Measurements from ENCODE around the gene OAF.
"Not testable (repeated sequence)": the region's sequence is repeated elsewhere in the genome, so short reads cannot be mapped to it uniquely, and the experiment has no call there.

OAF gene

DNA sequence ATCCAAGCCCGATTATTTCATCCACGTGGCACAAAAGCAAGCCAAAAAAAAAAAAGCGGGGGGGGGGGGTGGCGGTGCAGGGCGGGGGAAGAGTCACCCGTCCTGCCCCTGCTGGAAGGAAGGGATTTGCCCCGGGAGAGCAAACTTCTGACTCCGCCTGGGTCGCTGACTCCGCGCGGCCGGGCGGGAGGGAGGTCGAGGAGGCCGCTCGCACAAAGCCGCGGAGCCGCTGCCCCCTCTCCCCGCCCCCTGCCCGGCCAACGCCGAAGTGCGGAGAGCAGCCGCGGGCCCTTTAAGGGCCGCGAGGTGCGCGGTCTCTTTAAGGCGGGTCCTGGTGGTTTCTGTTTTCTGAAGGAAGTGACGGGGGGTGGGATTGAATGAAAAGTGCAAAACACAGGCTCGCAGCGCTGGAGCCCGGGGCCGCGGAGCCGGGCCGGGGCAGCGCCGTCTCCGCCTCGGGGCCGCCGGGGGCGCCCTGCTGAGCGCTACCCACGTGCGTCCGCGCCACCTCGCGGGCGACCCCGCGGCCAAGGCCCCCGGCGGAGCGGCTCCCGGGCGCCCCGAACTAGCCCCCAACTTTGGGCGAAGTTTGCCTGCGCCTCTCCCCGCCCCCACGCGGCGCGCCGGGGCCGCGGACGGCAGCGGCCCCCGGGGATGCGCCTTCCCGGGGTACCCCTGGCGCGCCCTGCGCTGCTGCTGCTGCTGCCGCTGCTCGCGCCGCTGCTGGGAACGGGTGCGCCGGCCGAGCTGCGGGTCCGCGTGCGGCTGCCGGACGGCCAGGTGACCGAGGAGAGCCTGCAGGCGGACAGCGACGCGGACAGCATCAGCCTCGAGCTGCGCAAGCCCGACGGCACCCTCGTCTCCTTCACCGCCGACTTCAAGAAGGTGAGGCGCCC lies at the start of gene OAF:
Gene OAF, plus strand, starts transcription at position 407 of the 896 bp plus-strand sequence. Its CDS starts 248 bp downstream, at position 655.
- DNase-seq: peak; percentile 31

DNA sequence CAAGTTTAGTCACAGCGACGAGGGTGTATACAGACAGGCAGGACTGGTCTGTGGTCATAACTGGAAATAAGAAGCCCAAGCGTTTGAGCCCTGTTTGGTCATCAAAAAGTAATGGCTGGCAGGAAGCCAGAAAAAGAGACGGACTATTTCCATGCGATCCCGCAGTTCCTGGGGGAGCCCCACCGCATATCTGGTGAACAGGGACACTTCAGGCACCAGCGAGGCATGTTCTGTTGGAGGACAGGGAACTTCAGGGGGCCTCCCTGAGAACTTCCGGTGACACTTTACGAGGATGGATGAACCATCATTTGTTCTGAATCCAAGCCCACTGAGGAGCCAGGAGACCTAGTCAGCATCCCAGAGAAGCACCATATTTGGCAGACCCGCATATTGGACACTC lies 43.2 kb upstream of the OAF start:
- DNase-seq: no peak

DNA sequence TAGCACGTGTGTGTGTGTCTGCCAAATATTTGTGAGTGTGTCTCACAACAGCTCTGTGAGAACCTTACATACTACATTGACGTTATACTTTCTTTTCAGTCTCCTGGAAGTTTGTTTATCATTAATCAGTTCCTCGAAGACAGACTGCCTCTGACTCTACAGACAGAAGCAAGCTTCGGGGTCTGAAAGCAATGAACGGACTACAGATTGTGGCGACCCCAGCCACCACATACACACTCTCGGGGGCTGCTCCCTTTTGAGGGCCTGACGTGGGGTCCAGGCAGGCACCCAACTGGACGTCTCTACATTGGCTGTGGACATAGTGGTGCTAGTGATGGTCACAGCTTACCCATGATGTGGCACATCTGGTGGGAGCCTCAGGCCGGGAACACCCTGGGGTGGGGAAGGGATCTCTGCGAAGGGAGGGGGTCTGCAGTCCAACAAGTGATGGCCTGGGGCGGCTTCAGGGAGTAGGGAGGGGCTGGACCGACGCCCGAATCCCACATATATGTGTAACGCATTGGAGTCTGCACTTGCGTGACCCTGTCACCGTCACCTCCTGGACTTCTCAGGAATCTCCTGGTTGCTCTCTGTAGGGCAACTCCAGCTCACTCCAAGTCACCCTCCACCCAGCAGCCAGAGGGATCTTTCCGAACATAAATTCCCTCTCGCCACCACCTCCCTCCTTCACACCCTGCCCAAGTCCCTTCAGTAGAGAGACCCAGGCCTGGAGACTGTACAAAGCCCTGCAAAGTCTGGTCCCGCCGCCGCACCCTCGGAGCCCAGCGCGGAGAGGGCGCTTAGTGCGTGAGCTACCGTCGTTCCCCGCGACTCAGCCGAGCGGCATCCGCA lies 42.5 kb upstream of the OAF start:
- DNase-seq: no peak

DNA sequence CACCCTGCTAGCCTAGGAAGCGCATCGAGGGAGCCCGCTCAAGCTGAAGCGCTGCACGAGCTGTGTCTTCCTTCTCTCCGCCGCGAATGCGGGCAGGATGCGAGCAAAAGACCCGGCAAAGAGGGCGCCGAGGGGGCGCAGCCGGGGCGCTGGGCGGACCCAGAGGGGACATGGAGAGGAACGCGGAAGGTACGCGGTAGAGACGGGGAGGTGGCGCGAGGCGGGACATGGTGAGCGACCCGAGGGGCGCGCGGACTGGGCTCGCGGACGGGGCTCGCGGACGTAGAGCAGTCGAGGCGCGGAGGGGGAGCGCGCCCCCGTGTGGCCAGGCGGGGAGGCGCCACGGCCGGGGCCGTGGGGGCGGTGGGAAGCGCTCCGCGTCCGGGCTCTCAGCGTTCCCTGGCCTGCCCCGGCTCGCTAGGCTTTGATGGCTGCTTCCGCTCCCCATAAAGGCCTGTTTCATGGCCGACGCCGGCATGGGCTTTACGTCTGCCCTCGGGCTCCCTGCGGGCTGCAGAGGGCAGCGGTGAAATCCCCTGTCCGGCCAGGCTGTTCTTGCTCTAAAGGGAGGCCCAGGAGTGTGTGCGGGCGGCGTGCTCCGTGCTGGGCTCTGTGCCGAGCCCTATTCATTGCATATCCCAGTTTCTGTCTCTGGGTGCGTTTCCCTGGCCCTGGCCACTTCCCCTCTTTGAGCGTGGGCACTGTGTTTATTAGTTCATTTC lies 41.7 kb upstream of the OAF start:
- peak; percentile 21 for DNase-seq

DNA sequence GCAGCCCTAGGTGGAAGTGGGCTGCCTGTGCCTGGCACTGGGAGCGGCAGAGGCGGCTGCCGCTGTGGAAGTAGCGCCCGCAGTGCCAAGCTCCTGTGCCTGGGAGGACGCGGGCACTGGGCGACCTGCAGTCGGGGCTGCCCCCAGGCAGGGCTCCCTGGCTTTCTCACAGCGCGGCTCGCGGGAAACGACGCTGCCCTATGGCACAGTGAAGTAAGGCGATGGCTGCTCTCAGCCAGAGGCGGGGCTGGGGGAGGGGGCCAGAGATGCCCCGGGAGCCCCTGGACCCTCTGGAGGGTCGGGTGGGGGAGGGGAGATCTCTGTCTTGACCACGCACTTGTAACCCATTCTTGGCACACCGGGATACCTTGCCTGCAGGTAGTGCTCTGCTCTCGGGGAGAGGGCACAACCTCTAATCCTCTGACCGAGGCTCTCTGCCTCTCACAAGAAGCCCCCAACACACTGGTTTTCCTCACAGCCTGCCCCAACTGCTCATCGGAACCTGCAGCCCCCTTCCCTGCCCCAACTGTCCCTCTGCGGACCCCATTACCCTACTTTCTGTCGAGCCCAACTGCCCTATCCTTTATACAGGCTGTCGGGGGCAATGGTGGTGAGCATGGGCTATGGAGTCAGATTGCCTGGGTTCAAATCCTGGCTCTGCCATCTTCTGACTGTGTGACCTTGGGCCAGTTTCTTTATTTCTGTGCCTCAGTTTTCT lies 40.7 kb upstream of the OAF start:
- DNase-seq: peak; percentile 5

DNA sequence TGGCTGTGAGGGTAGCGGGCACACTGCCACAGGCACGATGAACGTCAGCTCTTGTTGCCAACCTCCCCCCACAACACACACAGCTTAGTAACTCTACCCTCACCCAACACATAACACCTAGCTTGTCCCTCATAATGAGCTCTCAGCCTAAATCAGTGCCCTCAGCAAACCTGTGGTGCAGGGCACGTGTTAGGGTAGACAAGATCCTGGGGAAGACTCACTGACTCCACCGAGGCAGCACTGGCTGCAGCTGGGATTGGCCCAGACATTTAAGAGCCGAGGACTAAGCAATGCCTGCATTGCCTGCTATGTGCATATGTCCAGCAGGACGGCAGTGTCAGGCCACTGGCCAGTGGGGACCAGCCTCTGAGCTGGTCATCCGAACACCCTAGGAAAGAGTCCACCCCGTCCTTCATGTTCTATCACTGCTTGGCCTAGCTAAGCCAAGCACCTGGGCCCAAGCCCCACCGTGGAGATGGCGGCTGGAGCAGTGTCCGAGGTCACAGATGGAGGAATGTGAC lies 40.0 kb upstream of the OAF start:
- DNase-seq: peak; percentile 2

DNA sequence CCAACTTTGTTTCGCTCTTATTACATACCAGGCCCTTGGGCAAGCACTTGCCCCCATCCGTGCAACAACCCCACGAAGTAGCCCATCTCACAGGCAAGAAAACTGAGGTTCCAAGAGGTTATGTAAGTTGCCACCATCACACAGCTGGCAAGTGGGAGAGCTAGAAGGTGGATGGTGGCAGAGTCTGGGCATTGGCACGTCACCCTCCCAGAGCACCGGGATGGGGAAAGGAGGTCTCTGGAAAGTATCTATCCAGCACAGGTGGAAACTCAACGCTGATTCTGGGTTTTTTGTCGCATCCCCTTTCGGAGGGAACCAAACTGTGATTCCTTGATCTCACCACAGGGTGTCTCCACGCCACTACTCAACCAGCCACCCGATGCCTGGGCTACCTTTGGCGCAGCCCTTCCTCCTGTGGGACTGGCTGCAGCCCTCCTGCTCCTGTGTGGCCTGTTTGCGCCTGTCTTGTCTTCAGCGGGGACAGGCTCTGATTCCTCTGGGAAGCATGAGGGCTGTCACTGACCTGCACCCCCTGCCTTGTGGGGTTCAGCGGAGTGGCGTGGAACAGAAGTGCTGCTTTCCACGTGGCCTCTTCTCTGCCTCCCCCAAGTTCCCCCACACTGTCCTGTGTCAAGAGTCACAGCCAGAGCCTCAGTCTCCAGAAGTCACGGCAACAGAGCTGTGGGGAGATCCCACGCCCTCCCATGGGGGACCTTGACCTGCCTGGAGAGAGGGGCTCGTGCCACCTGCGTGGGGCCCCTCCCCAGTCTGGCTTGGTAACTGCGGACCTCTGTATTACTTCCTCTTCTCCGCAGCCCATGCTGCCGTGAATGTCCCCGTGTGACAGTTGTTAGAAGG lies 38.5 kb upstream of the OAF start:
- no peak for DNase-seq

DNA sequence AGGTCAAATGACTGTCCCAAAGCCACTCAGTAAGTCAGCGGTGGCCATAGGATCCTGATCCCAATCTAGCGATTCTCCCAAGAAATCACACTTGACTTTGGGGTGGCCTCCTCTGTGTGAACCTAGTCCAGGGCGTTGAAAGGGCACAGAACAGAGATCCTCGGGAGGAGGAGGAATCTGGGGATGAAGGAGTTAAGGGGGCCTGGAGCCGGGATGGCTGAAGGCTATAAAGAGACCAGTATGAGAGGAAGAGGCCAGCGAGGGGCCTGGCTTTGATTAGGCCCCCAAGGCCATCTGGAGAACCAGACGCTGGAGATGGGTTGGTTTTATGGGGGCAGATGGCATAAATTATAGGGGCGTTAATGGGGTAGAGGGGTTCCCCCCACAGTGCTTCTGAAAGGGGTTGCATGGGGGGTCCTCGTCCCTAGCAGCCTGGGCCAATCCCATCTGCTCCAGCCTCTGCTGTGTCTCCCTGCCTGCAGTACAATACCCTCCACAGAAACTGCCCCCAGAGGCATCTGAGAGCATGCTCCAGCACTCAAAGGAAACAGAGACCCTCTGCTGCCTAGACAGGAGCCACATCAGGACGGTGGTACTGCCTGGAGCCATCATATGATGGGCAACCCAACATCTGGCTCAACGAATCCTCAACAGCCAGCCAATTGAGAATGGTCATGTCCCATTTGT lies 37.7 kb upstream of the OAF start:
- peak; percentile 3 for DNase-seq

DNA sequence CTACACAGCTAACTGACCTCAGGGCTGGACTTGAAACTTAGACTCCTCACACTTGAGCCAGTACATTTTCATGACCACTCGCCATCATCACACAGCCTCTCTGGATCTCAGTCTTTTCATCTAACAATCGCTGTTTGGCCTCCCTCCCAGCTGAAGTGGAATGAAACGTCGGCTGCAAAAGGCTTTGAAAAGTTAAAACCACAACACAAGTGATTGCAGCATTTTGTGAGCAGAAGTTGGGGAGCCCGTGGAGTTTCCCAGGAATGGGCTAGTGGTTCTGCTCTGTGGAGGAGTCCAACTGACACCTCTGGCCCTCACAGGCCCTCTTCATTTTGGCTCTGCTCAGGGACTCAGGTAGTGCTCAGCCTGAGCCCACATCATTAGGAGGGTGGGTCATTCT lies 37.0 kb upstream of the OAF start:
- DNase-seq: no peak

DNA sequence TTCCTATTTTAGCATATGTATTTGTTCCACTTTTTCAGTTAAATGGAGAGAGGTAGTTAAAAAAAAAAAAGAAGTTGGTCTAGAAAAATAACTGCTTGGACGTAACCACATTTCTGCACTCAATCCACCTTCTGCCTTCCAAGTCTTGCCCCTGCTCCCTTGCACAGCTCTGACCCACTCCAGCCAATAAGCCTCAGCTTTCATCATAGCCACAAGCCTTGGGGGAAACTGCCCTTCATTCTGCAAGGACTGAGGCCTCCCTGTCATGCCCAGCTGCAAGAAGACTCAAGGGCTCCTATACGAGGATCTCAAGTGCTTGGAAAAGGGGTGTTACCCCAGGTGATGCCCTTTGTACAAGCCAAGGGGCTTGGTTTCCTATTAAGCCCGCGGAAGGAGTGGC lies 36.0 kb upstream of the OAF start:
- DNase-seq: no peak

DNA sequence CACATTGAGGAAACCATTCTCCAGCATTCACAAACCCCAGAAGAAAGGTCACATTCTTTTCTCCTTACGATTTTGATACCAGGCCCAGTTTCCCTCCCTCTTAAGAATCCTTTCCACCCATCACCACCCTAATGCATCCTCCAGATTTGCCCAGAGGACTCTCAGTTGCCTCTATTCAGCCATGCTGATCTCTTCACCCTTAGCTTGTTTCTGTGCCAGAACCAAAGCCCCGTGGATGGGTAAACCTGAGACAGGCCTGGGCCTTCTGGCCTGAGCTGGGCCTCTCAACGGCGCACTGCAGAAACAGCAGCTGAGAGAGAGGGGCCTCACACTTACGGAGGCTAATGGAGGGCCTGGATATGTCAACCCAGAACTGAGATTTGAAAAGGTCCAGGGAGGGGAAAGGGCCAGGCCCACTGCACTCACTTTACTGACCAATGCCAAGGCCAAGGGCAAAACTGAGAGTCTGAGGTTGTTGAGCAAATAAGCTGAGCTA lies 32.2 kb upstream of the OAF start:
- peak; percentile 3 for DNase-seq

DNA sequence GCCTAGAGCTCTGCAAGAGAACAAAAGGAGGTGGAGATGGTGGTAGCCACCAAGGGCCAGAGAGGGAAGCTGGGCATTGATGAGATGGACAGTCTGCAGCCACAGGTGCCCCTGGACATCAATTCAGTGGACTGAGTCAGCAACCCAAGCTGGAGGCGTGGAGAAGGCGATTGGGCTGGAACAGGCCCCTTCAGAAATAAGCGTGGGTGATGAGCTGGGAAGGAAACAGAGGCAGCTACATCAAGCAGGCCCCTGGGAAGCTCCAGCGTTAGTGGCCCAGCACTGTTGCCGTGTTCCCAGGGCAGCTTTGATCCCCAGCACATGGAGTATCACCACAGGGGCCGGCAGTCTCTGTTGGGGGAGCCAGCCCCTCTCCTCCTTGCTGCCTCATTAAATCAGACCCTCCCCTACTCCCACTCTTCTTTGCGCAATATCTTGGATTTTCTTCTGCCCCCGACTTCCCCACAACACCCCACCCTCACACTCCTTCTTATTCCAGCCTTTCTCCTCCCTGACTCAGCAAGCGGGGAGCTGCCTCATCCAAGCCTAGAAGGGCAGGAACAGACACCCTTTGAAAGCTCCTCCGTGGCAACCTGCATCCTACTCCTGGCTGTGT lies 31.7 kb upstream of the OAF start:
- DNase-seq: no peak

DNA sequence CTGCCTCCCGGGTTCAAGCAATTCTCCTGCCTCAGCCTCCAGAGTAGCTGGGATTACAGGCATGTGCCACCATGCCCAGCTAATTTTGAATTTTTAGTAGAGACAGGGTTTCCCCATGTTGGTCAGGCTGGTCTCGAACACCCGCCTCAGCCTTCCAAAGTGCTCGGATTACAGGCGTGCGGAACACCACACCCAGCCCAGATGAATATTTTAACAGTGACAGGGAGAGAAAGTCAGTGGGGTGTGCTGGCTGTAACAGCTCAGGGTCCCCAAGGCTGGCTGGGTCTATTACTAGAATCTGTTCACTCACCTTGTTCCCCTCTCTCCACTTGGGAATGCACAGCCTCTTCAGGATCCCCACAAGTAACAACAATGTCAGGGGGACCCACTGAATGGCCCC lies 30.8 kb upstream of the OAF start:
- DNase-seq: not testable (repeated sequence)

DNA sequence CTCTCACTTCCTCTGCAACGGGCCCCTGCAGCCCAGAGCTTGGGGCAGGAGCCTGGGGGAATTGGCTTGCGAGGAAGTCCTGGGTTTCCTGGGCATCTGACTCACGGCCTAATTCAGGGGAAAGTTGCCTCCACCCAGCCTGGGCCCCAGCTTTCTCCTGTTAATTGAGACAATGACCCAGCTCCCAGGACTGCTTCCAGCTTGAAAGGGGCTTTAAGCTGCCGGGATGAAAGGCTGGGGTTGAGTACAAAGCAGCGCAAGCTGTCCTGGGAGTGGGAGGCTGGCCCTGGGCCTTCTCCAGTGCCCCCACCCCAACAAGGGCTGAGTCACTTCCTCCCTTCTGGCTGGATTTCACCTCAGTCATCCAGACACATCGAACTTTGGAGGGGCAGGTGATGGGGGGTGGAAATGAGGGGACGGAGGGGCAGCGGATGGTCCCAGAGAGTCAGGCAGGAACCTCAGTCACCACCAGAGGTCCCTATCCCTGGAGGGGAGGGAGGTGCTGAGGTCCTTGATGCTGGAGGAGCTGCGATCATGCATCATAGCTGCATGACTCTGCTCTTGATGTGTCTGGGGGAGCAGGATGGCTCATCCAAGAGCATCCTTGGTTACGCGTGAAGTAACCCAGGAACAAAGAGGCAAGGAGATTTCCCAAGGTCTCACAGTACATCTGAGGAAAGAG lies 30.1 kb upstream of the OAF start:
- DNase-seq: peak; percentile 3

DNA sequence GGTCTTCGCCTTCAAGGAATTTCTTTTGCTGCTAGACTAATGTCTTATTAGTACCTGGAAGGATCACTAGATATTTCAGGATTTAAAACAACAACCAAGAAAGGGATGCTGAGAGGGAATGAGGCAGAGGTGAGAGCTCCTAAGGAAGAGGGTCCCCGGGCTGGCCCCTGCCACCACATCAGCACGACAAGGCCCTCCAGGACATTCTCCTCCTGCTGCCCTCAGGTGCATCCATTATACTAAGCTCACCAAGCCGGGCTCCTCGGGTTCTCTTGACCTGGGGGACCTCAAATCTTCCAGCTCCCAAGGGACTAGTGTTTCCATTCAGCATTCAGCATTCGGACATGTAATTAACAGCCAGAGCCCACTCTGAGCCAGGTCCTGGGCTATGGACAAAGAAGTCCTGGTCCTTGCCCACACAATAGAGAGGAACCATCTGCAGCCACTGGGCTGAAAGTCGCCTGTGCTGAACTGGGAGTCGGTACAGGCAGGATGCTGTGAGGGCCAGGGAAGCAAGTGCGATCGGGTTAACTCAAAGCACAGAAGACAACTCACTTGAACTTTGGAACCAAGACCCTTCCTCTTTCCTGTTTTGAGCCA lies 29.4 kb upstream of the OAF start:
- DNase-seq: no peak

DNA sequence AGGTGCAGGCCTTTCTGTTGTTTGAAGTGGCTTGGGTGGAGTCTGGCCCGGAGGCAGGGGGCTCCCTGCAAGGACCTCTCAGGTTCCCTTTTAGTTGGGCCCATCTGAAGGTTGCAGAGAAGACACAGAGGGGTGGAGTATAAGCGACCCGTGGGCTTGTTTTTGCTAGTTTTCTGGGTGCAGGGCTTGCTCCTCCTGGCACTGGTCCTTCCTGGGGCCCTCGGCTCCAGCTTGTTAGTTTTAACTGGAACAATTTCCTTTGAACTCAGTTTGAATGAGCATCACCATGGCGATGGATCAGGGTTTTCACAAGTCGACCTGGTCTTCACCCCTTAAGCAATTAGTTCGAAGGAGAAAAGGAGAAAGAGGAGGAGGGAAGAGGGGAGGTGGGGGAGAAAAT lies 28.5 kb upstream of the OAF start:
- DNase-seq: no peak

DNA sequence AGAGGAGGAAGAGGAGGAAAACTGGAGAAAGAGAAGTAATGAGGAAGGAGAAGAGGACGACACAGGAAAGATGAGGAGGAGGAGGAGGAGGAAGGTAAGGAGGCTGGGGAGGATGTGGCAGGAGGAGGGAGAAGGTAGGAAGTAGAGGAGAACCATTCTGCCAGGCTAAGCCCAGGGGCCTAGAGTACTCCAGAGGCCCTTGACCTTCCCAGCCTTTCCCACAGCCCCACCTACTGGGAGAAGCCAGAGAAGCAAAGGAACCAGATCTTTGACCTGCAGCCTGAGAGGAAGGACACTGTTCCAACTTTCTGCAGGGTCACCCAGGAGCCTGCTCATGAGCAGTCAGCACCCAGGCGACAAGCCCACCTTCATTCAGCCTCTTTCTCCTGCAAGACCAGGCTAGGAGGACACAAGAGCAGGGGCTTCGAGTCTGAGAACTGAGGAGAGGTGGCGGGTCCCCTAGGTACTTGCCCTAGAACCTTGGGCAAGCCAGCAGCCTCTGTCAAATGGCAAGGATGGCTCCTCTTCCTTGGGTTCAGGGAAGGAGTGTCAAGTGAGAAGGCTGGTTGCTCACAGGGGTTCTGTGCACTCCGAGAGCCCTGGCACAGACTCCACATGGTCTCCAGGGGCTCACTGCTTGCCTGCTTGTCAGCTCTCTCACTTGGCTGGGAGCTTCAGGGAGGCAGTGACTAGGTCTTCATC lies 27.9 kb upstream of the OAF start:
- no peak for DNase-seq

DNA sequence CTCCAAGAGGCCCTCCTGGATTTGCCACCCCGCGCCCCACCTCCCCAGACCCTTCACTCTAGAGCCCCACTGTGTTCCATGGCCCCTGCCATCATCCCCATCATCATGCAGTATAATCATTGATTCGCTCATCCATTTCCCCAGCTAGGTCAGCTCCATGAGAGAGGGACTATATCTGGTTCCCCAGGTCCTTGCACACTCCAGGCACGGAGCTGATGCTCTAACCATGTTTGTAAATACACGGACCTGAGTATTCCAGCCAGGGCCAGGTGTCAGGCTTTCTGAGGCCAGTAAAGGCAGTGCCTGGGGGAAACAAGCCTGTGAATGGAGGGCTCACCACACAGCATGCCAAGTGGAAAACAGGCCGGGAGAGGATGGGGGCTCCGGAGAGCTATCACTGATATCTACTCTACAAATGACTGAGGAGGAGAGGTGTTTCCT lies 27.1 kb upstream of the OAF start:
- no peak for DNase-seq

Data from activated CD4-positive, alpha-beta T cell treated with anti-CD3 and anti-CD28 coated beads for 1 hour (primary cell).